Measurements from ENCODE around the gene POLR2E.

GRCh38 chr19:1045247-1045603 is 50.0 kb downstream of the POLR2E start:
- TF ChIP-seq CTCF (IDR thresholded peaks at IDR 0.05; ENCODE audit: low read depth, low read length, missing input control) (no peak), TAF1 (conservative IDR thresholded peaks at IDR 0.05) (no peak)
